ENCODE measurements around the gene MAGI2. TPM values are rescaled to one million over a fixed set of nuclear protein-coding genes. Genes with fewer than 3 reads are reported as not detected.

The MAGI2 gene
- total RNA-seq, 2 experiments from 2014 or later, result 0.03 to 0.17 TPM

DNA sequence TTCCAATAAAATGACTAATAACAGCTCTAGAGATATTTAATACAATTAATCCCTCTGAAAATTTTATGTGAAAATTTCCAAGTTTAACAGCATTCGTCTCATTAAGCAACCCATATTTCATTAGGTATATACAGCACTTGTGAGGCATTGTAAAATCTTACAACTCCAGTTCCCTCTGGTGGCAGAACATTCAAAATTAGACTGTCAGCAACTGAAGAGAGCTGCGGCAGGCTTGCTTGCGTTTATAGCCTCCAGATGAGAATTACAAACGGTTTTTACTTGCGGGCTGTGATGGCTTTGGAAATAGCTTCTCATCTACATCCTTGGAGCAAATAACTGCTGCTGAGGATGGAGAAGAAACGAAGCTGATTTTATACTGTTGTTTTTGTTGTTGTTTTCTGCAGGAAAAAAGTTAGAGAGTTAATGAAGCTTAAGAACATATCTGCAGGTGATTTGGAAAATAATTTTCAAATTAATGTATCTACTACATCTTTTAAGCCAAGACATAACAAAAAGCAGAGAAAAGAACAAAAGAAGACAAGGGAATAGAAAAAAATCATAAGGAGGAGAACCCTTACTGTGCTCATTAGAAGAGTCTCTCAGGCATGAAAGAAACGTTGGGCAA lies 171.3 kb downstream of the MAGI2 start:
- no peaks in the 10 kb centered on the region for H3K36me3 ChIP-seq (ENCODE audit: insufficient read depth, low read length)
- no peak overlapping the region for H3K4me3 ChIP-seq (ENCODE audit: low read depth, low read length, poor library complexity, severe bottlenecking)
- no peak for DNase-seq (ENCODE audit: low spot score)
- no peaks in the 10 kb centered on the region for H3K79me2 ChIP-seq (ENCODE audit: insufficient read depth, low read depth, low read length)
- no peaks in the 10 kb centered on the region for H4K20me1 ChIP-seq (ENCODE audit: insufficient read depth, low read length)
- H3K27ac ChIP-seq (ENCODE audit: low read depth, low read length, poor library complexity, severe bottlenecking), result no peak overlapping the region
- intact Hi-C loops (cut with micrococcal nuclease; ENCODE audit: unreplicated experiment), result no loop called here
- no TSS peak for BruUV-seq (replicated peaks)
- H3K4me1 ChIP-seq (ENCODE audit: insufficient read depth, low read length, poor library complexity, severe bottlenecking), result no peaks in the 10 kb centered on the region
- CTCF ChIA-PET (ENCODE audit: unreplicated experiment), result no interaction called here
- POLR2A ChIA-PET, result interaction anchor here (0.5 to 1.1 kb wide), 3 partner anchors 11 to 58 kb away, joined by 3 read pairs; no protein-coding TSS in a partner anchor
- H2AFZ ChIP-seq (ENCODE audit: low read length), result no peak overlapping the region
- H3K4me2 ChIP-seq (ENCODE audit: low read length), result no peak overlapping the region
- TF ChIP-seq EZH2phosphoT487 (IDR thresholded peaks at IDR 0.05; ENCODE audit: borderline replicate concordance, low read depth, low read length), result no peak
- TF ChIP-seq, protein P1, sequence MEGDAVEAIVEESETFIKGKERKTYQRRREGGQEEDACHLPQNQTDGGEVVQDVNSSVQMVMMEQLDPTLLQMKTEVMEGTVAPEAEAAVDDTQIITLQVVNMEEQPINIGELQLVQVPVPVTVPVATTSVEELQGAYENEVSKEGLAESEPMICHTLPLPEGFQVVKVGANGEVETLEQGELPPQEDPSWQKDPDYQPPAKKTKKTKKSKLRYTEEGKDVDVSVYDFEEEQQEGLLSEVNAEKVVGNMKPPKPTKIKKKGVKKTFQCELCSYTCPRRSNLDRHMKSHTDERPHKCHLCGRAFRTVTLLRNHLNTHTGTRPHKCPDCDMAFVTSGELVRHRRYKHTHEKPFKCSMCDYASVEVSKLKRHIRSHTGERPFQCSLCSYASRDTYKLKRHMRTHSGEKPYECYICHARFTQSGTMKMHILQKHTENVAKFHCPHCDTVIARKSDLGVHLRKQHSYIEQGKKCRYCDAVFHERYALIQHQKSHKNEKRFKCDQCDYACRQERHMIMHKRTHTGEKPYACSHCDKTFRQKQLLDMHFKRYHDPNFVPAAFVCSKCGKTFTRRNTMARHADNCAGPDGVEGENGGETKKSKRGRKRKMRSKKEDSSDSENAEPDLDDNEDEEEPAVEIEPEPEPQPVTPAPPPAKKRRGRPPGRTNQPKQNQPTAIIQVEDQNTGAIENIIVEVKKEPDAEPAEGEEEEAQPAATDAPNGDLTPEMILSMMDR (conservative IDR thresholded peaks at IDR 0.05; ENCODE audit: low read length), result no peak; the same call in 1 of the 2 replicates
- H3K9me2 ChIP-seq (ENCODE audit: insufficient read depth, low read length), result no peaks in the 10 kb centered on the region
- no peaks in the 10 kb centered on the region for H3K9me3 ChIP-seq (ENCODE audit: low read length)

DNA sequence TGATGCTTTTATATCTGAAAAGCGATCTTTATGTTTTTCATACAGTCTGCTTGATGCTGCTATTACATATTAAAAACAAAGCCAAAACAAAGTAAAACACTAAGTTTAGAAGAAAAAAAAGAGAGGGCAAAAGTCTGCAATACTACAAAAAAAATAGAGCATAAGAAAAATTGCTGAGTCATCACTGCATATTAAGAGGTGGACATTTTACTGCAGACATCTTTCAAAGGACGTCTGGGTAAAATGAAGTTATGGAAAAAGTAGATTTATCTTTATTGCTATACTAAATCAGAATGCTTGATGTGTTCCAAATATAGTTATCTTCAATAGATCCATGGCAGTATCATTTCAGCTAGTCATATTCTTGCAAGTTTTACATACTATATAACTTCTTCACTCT lies 172.0 kb downstream of the MAGI2 start:
- no peak for DNase-seq (ENCODE audit: low spot score)
- intact Hi-C loops (cut with micrococcal nuclease; ENCODE audit: unreplicated experiment), result no loop called here
- H3K27ac ChIP-seq (ENCODE audit: low read depth, low read length, poor library complexity, severe bottlenecking), result no peak overlapping the region
- TF ChIP-seq, protein P1 (conservative IDR thresholded peaks at IDR 0.05; ENCODE audit: low read length), result no peak
- TF ChIP-seq EZH2phosphoT487 (IDR thresholded peaks at IDR 0.05; ENCODE audit: borderline replicate concordance, low read depth, low read length), result no peak
- no peak overlapping the region for H2AFZ ChIP-seq (ENCODE audit: low read length)
- H3K9me2 ChIP-seq (ENCODE audit: insufficient read depth, low read length), result no peaks in the 10 kb centered on the region
- BruUV-seq (replicated peaks), result no TSS peak
- H3K4me3 ChIP-seq (ENCODE audit: low read depth, low read length, poor library complexity, severe bottlenecking), result no peak overlapping the region
- POLR2A ChIA-PET, result interaction anchor here (0.6 kb wide), 1 partner anchor 14 kb away, joined by 3 read pairs; no protein-coding TSS in a partner anchor
- CTCF ChIA-PET (ENCODE audit: unreplicated experiment), result no interaction called here
- H3K9me3 ChIP-seq (ENCODE audit: low read length), result no peaks in the 10 kb centered on the region
- no peak overlapping the region for H3K4me2 ChIP-seq (ENCODE audit: low read length)
- no peaks in the 10 kb centered on the region for H3K36me3 ChIP-seq (ENCODE audit: insufficient read depth, low read length)
- no peaks in the 10 kb centered on the region for H4K20me1 ChIP-seq (ENCODE audit: insufficient read depth, low read length)
- H3K4me1 ChIP-seq (ENCODE audit: insufficient read depth, low read length, poor library complexity, severe bottlenecking), result no peaks in the 10 kb centered on the region
- H3K79me2 ChIP-seq (ENCODE audit: insufficient read depth, low read depth, low read length), result no peaks in the 10 kb centered on the region

DNA sequence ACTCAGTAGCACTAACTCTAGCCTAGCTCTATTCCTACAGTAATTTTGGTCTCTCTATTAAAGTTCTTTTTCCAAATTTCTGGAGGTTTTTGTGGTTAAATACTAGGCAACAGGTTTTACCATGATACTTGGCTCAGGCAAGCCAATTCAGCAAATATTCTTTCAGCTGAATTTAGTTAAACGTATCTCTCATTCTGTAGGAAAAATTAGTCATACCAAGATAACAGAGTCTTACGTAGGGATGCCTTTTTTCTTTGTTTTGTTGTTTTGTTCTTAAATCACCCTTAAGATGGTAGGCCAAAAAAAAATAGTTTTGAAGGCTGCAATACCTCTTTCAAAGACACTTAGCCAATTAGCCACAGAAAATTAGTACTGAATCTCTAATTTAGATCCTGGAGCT lies 180.5 kb downstream of the MAGI2 start:
- ChIA-PET CTCF (ENCODE audit: unreplicated experiment) (no interaction called here), POLR2A (no interaction called here)
- no peak for TF ChIP-seq EZH2phosphoT487 (IDR thresholded peaks at IDR 0.05; ENCODE audit: borderline replicate concordance, low read depth, low read length)
- TF ChIP-seq, protein P1 (conservative IDR thresholded peaks at IDR 0.05; ENCODE audit: low read length), result no peak
- Histone ChIP-seq H3K4me2 (ENCODE audit: low read length) (no peak overlapping the region), H4K20me1 (ENCODE audit: insufficient read depth, low read length) (no peaks in the 10 kb centered on the region), H2AFZ (ENCODE audit: low read length) (no peak overlapping the region), H3K79me2 (ENCODE audit: insufficient read depth, low read depth, low read length) (no peaks in the 10 kb centered on the region), H3K4me1 (ENCODE audit: insufficient read depth, low read length, poor library complexity, severe bottlenecking) (no peaks in the 10 kb centered on the region), H3K4me3 (ENCODE audit: low read depth, low read length, poor library complexity, severe bottlenecking) (no peak overlapping the region), H3K27ac (ENCODE audit: low read depth, low read length, poor library complexity, severe bottlenecking) (no peak overlapping the region), H3K9me3 (ENCODE audit: low read length) (no peaks in the 10 kb centered on the region), H3K36me3 (ENCODE audit: insufficient read depth, low read length) (no peaks in the 10 kb centered on the region), H3K9me2 (ENCODE audit: insufficient read depth, low read length) (no peaks in the 10 kb centered on the region)
- intact Hi-C loops (cut with micrococcal nuclease; ENCODE audit: unreplicated experiment), result no loop called here
- BruUV-seq (replicated peaks), result no TSS peak
- DNase-seq (ENCODE audit: low spot score), result no peak
